ENCODE results near the gene CRTC3.

- TF ChIP-seq CTCF (IDR thresholded peaks at IDR 0.05) = no peak
- TF ChIP-seq ZFX (IDR thresholded peaks at IDR 0.05; ENCODE audit: borderline replicate concordance) = no peak
Measured at GRCh38 chr15:90529011-90529370, 732 bp upstream of the CRTC3 start.

Measured in 22Rv1 (cell line).